Neural cell (in vitro differentiated cells): ENCODE results near the gene MBD3L2. TPM values are rescaled to one million over a fixed set of nuclear protein-coding genes. Genes with fewer than 3 reads are reported as not detected.

Experiments used
- H2AFZ ChIP-seq: fragments of 200-600, 300-800 bp; sonication (generic), shearing (Covaris generic); 2 replicates; pipeline ENCODE4 v1.6.0; 2014; ENCODE audit warnings: low read depth, mild to moderate bottlenecking, antibody characterized with exemption, low read length, moderate library complexity
- H3F3A ChIP-seq: fragments of 200-600 bp; shearing (Covaris generic); 2 replicates; pipeline ENCODE4 v1.6.1; 2016; ENCODE audit warnings: mild to moderate bottlenecking, moderate library complexity, mixed read lengths, antibody characterized with exemption, low read length; ENCODE audit not compliant: insufficient read depth, poor library complexity, severe bottlenecking
- H3K27ac ChIP-seq: fragments of 200-600, 300-800 bp; sonication (generic), shearing (Covaris generic); 2 replicates; pipeline ENCODE4 v1.5.1; 2014; ENCODE audit warnings: mild to moderate bottlenecking, low read length, moderate library complexity
- H3K27me3 ChIP-seq: fragments of 300-800, 200-600 bp; sonication (generic), shearing (Covaris generic); 2 replicates; pipeline ENCODE4 v1.6.0; 2014; ENCODE audit warnings: mild to moderate bottlenecking, low read depth, low read length, moderate library complexity; ENCODE audit not compliant: insufficient read depth
- H3K36me3 ChIP-seq: fragments of 300-800, 200-600 bp; sonication (generic), shearing (Covaris generic); 2 replicates; pipeline ENCODE4 v1.5.1; 2014; ENCODE audit warnings: mild to moderate bottlenecking, antibody characterized with exemption, low read length, moderate library complexity; ENCODE audit not compliant: insufficient read depth
- H3K4me2 ChIP-seq: fragments of 300-800, 200-600 bp; sonication (generic), shearing (Covaris generic); 2 replicates; pipeline ENCODE4 v1.6.0; 2014; ENCODE audit warnings: mild to moderate bottlenecking, low read length
- H3K4me3 ChIP-seq: fragments of 300-800, 200-600 bp; sonication (generic), shearing (Covaris generic); 2 replicates; pipeline ENCODE4 v1.5.1; 2014; ENCODE audit warnings: mild to moderate bottlenecking, low read length, moderate library complexity
- H3K79me2 ChIP-seq: fragments of 200-600 bp; shearing (Covaris generic); replicated peaks from 2 replicates; pipeline ENCODE4 v1.6.0; 2014; ENCODE audit warnings: mild to moderate bottlenecking, low read length, moderate library complexity; ENCODE audit not compliant: insufficient read depth
- H3K9ac ChIP-seq: fragments of 300-800, 200-600 bp; sonication (generic), shearing (Covaris generic); 2 replicates; pipeline ENCODE4 v1.6.1; 2016; ENCODE audit warnings: mild to moderate bottlenecking, low read length, mixed read lengths
- H3K9me2 ChIP-seq: fragments of 200-600 bp; shearing (Covaris generic); 2 replicates; pipeline ENCODE4 v1.6.1; 2016; ENCODE audit warnings: mild to moderate bottlenecking, low read length, mixed read lengths; ENCODE audit not compliant: insufficient read depth
- H3K9me3 ChIP-seq: fragments of 200-600, 300-800 bp; sonication (generic), shearing (Covaris generic); 2 replicates; pipeline ENCODE4 v1.6.1; 2016; ENCODE audit warnings: mild to moderate bottlenecking, mixed run types, low read length, moderate library complexity, mixed read lengths
- H4K20me1 ChIP-seq: fragments of 200-600 bp; shearing (Covaris generic); 2 replicates; pipeline ENCODE4 v1.6.1; 2016; ENCODE audit warnings: mild to moderate bottlenecking, mixed run types; ENCODE audit not compliant: insufficient read depth
- CTCF ChIP-seq: fragments of 450-650 bp; IDR thresholded peaks from 2 replicates; pipeline ENCODE4 v1.5.1; 2014; ENCODE audit warnings: antibody characterized with exemption, mild to moderate bottlenecking, moderate library complexity; ENCODE audit not compliant: poor library complexity, severe bottlenecking
- EP300 ChIP-seq: fragments of 450-650 bp; conservative IDR thresholded peaks from 2 replicates; pipeline ENCODE4 v1.6.1; 2014; ENCODE audit warnings: antibody characterized with exemption, mild to moderate bottlenecking, moderate library complexity; ENCODE audit not compliant: poor library complexity, severe bottlenecking
- EZH2 ChIP-seq: fragments of 200-600, 300-800 bp; shearing (Covaris generic), sonication (generic); IDR thresholded peaks from 2 replicates; pipeline ENCODE4 v1.6.1; 2014; ENCODE audit warnings: antibody characterized with exemption, low read length, borderline replicate concordance, mild to moderate bottlenecking; ENCODE audit not compliant: insufficient read depth, poor library complexity, severe bottlenecking
- MXI1 ChIP-seq: fragments of 450-650 bp; conservative IDR thresholded peaks from 2 replicates; pipeline ENCODE4 v1.6.1; 2014; ENCODE audit warnings: antibody characterized with exemption, mild to moderate bottlenecking; ENCODE audit not compliant: poor library complexity, severe bottlenecking
- POLR2AphosphoS5 ChIP-seq: IDR thresholded peaks from 2 replicates; pipeline ENCODE4 v1.6.1; 2012
- RAD21 ChIP-seq: fragments of 450-650 bp; conservative IDR thresholded peaks from 2 replicates; pipeline ENCODE4 v1.6.1; 2014; ENCODE audit warnings: antibody characterized with exemption, mild to moderate bottlenecking, moderate library complexity
- REST ChIP-seq: IDR thresholded peaks from 2 replicates; pipeline ENCODE4 v1.6.1; 2012; ENCODE audit warnings: borderline replicate concordance
- SMC3 ChIP-seq: fragments of 450-650 bp; conservative IDR thresholded peaks from 2 replicates; pipeline ENCODE4 v1.6.1; 2014; ENCODE audit warnings: antibody characterized with exemption, mild to moderate bottlenecking, moderate library complexity; ENCODE audit not compliant: poor library complexity
- TAF1 ChIP-seq: IDR thresholded peaks from 2 replicates; pipeline ENCODE4 v1.6.1; 2012; ENCODE audit warnings: low read depth
- polyA plus RNA-seq: library from polyadenylated mRNA; depleted of rRNA; stranded (reverse); fragments of >200 nt; gene quantifications from 2 replicates; pipeline ENCODE4 v1.2.3, GENCODE V29; 2014

The MBD3L2 gene
- polyA plus RNA-seq, 1 donor from 2014 or later, result not detected

- Histone ChIP-seq H3K4me2 (no peak overlapping the region), H3K36me3 (peaks cover 17% of the 10 kb centered on the region), H3K9me3 (no peaks in the 10 kb centered on the region), H3K79me2 (peaks cover 9% of the 10 kb centered on the region), H3K4me3 (no peak overlapping the region), H3K27ac (no peak overlapping the region), H3K27me3 (no peaks in the 10 kb centered on the region), H3F3A (no peaks in the 10 kb centered on the region), H4K20me1 (no peaks in the 10 kb centered on the region), H2AFZ (no peak overlapping the region), H3K9me2 (no peaks in the 10 kb centered on the region), H3K9ac (no peak overlapping the region)
- TF ChIP-seq RAD21 (no peak), MXI1 (no peak)
Measured at GRCh38 chr19:7072541-7072940, 23.4 kb downstream of the MBD3L2 start.

GRCh38 chr19:7074705-7075282, 25.7 kb downstream of the MBD3L2 start:
- Histone ChIP-seq H3F3A (no peaks in the 10 kb centered on the region), H3K79me2 (peaks cover 8% of the 10 kb centered on the region), H2AFZ (no peak overlapping the region), H4K20me1 (no peaks in the 10 kb centered on the region), H3K9me2 (no peaks in the 10 kb centered on the region), H3K4me2 (no peak overlapping the region), H3K27ac (no peak overlapping the region), H3K27me3 (no peaks in the 10 kb centered on the region), H3K4me3 (no peak overlapping the region), H3K9me3 (peaks cover 10% of the 10 kb centered on the region), H3K36me3 (peaks cover 23% of the 10 kb centered on the region), H3K9ac (no peak overlapping the region)
- no peak for TF ChIP-seq EP300
- TF ChIP-seq SMC3, result no peak
- no peak for TF ChIP-seq MXI1
- no peak for TF ChIP-seq CTCF
- TF ChIP-seq TAF1, result no peak
- no peak for TF ChIP-seq EZH2
- TF ChIP-seq REST, result no peak
- TF ChIP-seq POLR2AphosphoS5, result no peak
- TF ChIP-seq RAD21, result no peak

- Histone ChIP-seq H3K4me3 (no peak overlapping the region), H2AFZ (no peak overlapping the region), H3K9me2 (no peaks in the 10 kb centered on the region), H3F3A (no peaks in the 10 kb centered on the region), H3K27ac (no peak overlapping the region), H3K9ac (no peak overlapping the region), H3K9me3 (peaks cover 18% of the 10 kb centered on the region), H3K79me2 (no peaks in the 10 kb centered on the region), H3K4me2 (no peak overlapping the region), H4K20me1 (no peaks in the 10 kb centered on the region), H3K27me3 (no peaks in the 10 kb centered on the region), H3K36me3 (peaks cover 35% of the 10 kb centered on the region)
- TF ChIP-seq SMC3 (no peak), EP300 (no peak), CTCF (no peak), EZH2 (no peak), MXI1 (no peak), TAF1 (no peak), REST (no peak), POLR2AphosphoS5 (no peak), RAD21 (no peak)
Measured at GRCh38 chr19:7076151-7076550, 27.0 kb downstream of the MBD3L2 start.
